Measurements from ENCODE around the gene GLIS1.

Gene GLIS1

DNA sequence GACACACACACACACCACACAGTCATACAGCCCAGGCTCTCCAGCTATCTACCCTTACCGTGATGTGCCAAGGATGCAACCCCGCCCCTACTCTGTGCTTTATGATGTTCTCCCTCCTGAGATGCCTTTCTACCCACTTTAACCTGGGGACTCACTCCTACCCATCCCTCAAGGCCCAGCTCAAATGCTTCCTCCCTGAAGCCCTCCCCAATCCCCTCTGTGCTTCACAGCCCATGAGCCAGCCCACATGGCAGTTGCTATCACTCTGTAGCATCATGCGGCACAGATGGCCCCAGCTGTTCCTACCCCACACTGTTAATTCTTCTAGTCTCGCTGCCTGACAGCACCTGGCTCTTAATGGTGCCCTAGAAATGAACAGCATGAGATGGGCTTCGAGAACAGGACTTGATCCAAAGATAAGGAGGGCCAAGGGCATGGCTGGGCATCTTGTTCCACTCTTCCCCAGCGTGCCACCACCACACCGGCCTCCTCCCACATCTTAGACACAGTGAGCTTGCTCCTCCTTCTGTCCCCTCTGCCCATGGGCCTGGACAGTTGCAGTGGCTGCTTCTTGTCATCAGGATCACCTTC lies 109.8 kb downstream of the GLIS1 start:
- no peak for DNase-seq

DNA sequence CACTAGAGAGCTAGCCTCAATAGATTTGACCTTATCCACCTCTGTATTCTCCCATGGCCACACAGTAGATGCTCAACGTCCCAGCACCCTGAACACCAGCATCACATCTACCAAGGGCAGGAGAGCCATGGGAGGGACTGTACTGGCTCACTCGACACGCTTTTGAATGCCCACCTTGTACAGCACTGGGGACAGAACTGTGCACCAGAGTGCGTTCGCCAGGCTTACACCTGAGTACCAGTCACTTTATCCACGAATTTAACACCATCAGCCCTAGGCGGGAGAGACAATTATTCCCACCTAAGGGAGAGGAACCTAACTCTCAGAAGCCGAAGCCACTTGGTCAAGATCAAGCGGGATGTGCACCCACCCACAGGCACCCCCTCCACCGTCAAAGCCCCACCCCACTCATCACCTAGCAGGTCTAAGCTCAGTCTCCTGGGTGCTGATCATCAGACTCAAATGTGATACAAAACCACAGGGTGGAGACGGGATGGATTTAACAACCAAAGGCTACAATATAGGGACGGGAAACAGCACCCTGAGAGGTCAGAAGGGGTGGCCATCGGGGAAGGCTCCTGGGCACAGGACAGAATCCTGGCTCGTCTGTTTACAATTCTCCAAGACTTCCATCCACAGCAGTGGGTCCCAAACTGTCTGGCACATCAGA lies 110.5 kb downstream of the GLIS1 start:
- no peak for DNase-seq

GRCh38 chr1:53627666-53628065 lies 111.3 kb downstream of the GLIS1 start:
- DNase-seq, result no peak

DNA sequence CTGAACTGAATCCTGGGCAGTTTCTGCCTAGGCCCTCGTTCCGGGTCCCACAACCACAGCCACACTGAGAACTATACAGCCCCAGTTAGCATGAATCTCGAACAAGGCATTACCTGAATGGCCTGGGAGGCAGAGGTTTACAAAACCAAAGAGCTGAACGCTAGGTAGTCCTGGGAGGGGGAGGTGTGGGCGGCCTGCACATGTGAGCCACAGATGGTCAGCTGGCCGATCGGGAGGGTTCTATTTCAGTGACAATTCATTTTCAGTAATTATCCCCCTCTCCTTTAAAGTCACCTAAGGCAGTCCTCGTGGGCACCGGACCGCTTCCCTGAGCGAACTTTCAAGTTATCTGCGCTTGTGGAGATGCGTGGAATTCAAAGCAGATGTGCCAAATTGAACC lies 111.9 kb downstream of the GLIS1 start:
- no peak for DNase-seq

DNA sequence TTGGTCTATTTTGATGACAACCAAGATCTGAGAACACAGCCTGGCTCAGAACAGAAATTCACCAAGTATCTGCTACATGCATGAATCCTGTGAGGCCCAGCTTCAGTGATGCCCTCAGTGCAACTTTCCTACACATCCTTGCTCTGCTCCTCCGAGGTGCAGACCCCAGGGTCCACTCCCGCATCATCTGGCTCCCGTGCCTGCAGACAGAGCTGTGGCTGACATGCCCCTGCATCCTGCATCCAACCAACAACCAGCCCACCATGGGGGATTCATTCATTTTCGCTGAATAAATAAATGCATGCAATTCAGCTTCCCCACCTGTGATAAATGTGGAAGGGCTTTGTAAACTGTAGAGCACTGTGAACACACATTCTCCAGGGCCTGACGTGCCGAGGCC lies 112.3 kb downstream of the GLIS1 start:
- DNase-seq, result no peak

GRCh38 chr1:53625766-53626520 lies 113.0 kb downstream of the GLIS1 start:
- DNase-seq, result no peak

GRCh38 chr1:53625049-53625448 lies 113.9 kb downstream of the GLIS1 start:
- DNase-seq, result peak; percentile 74

GRCh38 chr1:53622531-53622930 lies 116.4 kb downstream of the GLIS1 start:
- DNase-seq, result no peak

GRCh38 chr1:53621144-53621543 lies 117.8 kb downstream of the GLIS1 start:
- DNase-seq, result no peak

- DNase-seq, result no peak
Measured at GRCh38 chr1:53620061-53620855, 118.7 kb downstream of the GLIS1 start.

DNA sequence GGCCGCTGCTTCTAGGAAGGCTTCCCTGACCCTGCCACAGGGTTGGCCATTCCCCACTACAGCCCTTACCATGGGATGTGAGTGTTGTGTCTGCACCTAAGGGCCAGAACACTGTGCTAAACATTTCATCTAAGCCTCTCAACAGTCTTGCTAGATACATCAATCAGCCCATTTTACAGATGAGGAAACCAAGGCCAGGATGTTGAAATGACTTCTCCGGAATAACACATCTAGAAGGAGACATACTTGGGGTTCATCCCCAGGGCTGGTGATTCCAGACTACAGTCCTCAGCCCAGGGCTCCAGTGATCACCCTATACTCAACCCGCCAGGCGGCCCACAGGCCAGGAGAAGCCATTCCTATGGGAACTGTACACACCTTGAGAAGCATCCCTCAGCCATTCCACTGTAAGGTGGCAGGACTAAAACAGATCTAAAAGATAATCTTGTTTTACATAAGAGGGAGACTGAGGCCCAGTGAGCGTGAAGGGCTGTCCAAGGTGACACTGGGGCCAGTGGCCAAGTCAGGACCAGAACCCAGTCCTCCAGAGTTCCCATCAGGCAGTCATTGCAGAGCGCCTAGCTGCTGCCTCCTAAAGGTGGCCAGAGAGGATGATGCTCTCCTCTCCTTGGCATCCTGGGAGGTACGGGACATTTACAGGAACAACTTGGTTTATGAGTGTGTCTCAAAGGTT lies 119.5 kb downstream of the GLIS1 start:
- DNase-seq, result no peak

- DNase-seq, result no peak
Measured at GRCh38 chr1:53618500-53619366, 120.2 kb downstream of the GLIS1 start.

- DNase-seq, result no peak
Measured at GRCh38 chr1:53617851-53618499, 121.0 kb downstream of the GLIS1 start.

DNA sequence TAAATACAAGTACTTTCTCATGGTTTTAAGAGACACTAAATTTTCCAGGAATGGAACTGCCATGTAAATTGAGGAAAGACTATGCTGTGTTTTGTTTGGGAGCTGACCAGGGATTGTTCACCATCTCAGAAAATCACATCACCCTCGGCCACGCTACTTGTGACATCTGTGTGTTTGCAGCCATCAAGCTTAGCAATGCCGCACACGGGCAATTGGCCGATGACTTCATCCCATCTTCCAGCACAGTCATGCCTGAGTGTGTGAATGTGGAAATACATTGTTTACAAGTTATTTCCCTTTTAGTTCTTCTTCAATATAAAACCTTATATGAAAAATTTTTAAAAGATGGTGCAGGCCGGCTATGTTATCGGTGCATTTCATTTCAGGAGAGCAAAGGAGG lies 121.6 kb downstream of the GLIS1 start:
- DNase-seq, result no peak

GRCh38 chr1:53616927-53617326 lies 122.0 kb downstream of the GLIS1 start:
- DNase-seq, result no peak

DNA sequence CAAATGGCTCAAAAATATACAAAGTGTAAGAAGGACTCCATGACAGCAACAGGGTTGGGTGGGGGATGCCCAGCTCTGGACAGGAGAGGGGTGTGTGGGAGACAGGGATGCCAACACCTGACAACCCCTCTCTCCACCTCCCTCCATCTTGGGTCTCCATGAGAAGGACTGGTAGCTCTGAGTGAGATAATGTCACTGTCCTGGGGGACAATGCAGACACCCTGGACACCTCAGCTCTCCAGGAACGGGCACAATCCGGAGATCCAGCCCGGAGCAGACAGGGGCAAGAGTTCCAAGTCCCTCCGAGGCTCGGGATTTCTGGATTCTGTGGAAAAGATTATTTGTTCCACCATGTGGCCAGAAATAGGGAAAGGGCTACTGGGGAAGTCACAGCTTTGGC lies 122.5 kb downstream of the GLIS1 start:
- DNase-seq, result no peak

DNA sequence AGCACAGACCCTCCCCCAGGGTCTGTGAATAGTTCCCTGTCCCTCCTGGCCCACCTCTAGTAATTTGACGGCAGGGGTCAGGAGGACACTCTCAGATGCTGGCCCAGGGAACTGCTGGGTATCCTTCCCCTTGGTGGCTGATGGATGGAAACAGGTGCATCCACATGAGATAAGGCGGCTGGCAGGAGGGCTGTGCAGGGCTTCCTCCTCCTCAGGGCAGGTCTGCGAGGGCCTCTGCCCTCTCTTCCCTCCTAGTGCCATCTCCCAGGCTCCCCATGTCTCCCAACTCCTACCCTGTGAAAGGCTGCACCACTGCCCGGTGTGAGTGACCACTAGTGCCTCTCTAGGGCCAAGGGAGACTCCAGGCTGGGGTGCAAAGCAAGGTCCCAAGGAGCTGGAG lies 123.9 kb downstream of the GLIS1 start:
- DNase-seq, result no peak

- DNase-seq, result no peak
Measured at GRCh38 chr1:53614231-53615021, 124.5 kb downstream of the GLIS1 start.

GRCh38 chr1:53608676-53609075 lies 130.3 kb downstream of the GLIS1 start:
- no peak for DNase-seq

- DNase-seq, result no peak
Measured at GRCh38 chr1:53608071-53608470, 130.9 kb downstream of the GLIS1 start.
